Parathyroid adenoma (tissue), 2 donors: ENCODE results near the gene AOAH.

Experiments
- H2AFZ ChIP-seq: fragments of 300-600 bp; sonication (generic); one replicate; pipeline ENCODE4 v1.7.0; 2017; ENCODE audit warnings: antibody characterized with exemption, mild to moderate bottlenecking
- H3K27ac ChIP-seq: fragments of 300-600 bp; sonication (generic); one replicate; pipeline ENCODE4 v1.7.0; 2017
- H3K27me3 ChIP-seq: fragments of 300-600 bp; sonication (generic); one replicate; pipeline ENCODE4 v1.7.0; 2017; ENCODE audit warnings: low read length; ENCODE audit not compliant: control insufficient read depth, insufficient read depth
- H3K36me3 ChIP-seq: fragments of 300-600 bp; sonication (generic); one replicate; pipeline ENCODE4 v1.7.0; 2017; ENCODE audit warnings: low read length; ENCODE audit not compliant: control insufficient read depth, insufficient read depth
- H3K4me1 ChIP-seq: fragments of 300-600 bp; sonication (generic); one replicate; pipeline ENCODE4 v1.7.0; 2017; ENCODE audit warnings: control low read depth
- H3K4me2 ChIP-seq: fragments of 300-600 bp; sonication (generic); one replicate; pipeline ENCODE4 v1.7.0; 2017; ENCODE audit warnings: low read length
- H3K4me3 ChIP-seq: fragments of 300-600 bp; sonication (generic); one replicate; pipeline ENCODE4 v1.7.0; 2017; ENCODE audit warnings: low read depth, low read length
- H3K79me2 ChIP-seq: fragments of 300-600 bp; sonication (generic); one replicate; pipeline ENCODE4 v1.7.0; 2017; ENCODE audit warnings: control low read depth
- H3K9ac ChIP-seq: fragments of 300-600 bp; sonication (generic); one replicate; pipeline ENCODE4 v1.7.0; 2017; ENCODE audit warnings: mild to moderate bottlenecking
- H3K9me3 ChIP-seq: fragments of 300-600 bp; sonication (generic); one replicate; pipeline ENCODE4 v1.7.0; 2017; ENCODE audit warnings: low read length; ENCODE audit not compliant: control insufficient read depth
- TF ChIP-seq, protein P1 (sequence below): fragments of 300-600 bp; sonication (generic); IDR thresholded peaks from one replicate; pipeline ENCODE4 v1.7.0; 2017; ENCODE audit warnings: antibody characterized with exemption, mild to moderate bottlenecking
- donor health status: primary hyperparathyroidism.

The AOAH gene

DNA sequence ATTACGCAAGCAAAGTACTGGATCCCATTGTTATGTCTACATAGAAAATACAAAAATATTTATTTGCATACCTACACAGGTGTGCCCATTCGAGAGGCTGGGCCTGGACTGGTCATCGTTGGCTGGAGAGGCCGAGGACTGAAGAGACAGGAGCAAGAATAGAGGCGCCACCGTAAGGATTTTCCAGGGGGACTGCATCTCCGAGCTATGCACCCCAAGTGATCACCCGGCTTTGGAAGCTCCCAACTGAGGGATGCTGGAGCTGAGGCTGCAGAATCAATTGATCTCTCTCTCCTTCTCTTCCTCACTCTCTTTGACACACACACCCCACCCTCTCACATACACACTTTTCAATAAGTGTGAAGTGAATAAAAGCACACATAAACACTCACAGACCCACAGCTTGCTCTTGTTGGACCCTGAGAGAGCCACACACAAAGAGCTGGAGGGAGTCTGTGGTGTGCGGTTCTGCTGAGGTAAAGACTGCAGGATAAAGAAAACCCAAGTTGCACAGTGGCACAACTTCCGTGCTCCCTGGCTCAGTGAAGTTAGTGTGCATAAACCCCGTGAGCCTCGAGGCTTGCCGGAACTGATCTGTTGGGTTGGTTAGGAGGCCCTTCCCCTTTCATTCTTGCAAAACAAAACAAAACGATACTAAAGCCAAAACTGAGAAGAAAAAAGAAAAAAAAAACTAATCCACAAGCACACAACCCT is at the start of gene AOAH:
AOAH (minus strand) TSS at position 544 of the 714 bp plus-strand sequence; CDS start at position 198, 346 bp downstream.
- Histone ChIP-seq H3K36me3 (no peaks in the 10 kb centered on the region), H3K9ac (no peak within 1 kb of the TSS), H3K4me3 (no peak within 1 kb of the TSS), H3K27ac (no peak within 1 kb of the TSS), H3K27me3 (no peaks in the 10 kb centered on the region), H2AFZ (no peak within 1 kb of the TSS), H3K4me2 (no peak within 1 kb of the TSS), H3K4me1 (no peaks in the 10 kb centered on the region), H3K9me3 (no peaks in the 10 kb centered on the region), H3K79me2 (no peaks in the 10 kb centered on the region)
- TF ChIP-seq, protein P1, sequence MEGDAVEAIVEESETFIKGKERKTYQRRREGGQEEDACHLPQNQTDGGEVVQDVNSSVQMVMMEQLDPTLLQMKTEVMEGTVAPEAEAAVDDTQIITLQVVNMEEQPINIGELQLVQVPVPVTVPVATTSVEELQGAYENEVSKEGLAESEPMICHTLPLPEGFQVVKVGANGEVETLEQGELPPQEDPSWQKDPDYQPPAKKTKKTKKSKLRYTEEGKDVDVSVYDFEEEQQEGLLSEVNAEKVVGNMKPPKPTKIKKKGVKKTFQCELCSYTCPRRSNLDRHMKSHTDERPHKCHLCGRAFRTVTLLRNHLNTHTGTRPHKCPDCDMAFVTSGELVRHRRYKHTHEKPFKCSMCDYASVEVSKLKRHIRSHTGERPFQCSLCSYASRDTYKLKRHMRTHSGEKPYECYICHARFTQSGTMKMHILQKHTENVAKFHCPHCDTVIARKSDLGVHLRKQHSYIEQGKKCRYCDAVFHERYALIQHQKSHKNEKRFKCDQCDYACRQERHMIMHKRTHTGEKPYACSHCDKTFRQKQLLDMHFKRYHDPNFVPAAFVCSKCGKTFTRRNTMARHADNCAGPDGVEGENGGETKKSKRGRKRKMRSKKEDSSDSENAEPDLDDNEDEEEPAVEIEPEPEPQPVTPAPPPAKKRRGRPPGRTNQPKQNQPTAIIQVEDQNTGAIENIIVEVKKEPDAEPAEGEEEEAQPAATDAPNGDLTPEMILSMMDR: no peak

DNA sequence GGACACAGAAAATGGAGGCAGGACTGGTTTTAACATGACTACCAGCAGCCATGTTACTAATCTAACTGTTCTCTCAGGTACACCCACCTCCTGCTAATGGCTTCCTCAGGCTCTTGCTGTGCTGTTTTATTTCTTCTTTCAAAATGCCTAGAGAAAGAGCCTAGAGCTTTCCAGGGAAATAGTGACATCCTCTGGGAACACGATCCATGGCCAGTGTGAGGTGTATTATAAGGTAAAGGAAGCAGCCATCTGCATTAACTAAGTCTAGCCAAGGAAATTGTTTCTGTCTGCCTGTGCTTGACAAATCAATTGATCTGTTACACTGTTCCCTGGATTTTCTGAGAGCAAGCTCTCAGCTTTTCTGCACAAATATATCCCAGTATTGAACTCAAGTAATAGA is 42.2 kb upstream of the AOAH start:
- no peaks in the 10 kb centered on the region for H3K4me1 ChIP-seq
- H3K36me3 ChIP-seq: no peaks in the 10 kb centered on the region
- H3K79me2 ChIP-seq: no peaks in the 10 kb centered on the region
- TF ChIP-seq, protein P1: no peak
- no peaks in the 10 kb centered on the region for H3K9me3 ChIP-seq
- no peak overlapping the region for H3K27ac ChIP-seq
- H3K9ac ChIP-seq: no peak overlapping the region
- H3K27me3 ChIP-seq: no peaks in the 10 kb centered on the region
- no peak overlapping the region for H3K4me2 ChIP-seq
- no peak overlapping the region for H2AFZ ChIP-seq
- H3K4me3 ChIP-seq: no peak overlapping the region

- no peaks in the 10 kb centered on the region for H3K79me2 ChIP-seq
- no peak overlapping the region for H3K9ac ChIP-seq
Measured at GRCh38 chr7:36765605-36766004, 41.3 kb upstream of the AOAH start.

GRCh38 chr7:36764929-36765328 is 40.6 kb upstream of the AOAH start:
- Histone ChIP-seq H2AFZ (no peak overlapping the region), H3K4me3 (no peak overlapping the region), H3K9ac (no peak overlapping the region), H3K36me3 (no peaks in the 10 kb centered on the region), H3K79me2 (no peaks in the 10 kb centered on the region), H3K27me3 (no peaks in the 10 kb centered on the region), H3K4me2 (no peak overlapping the region), H3K4me1 (no peaks in the 10 kb centered on the region), H3K27ac (no peak overlapping the region), H3K9me3 (no peaks in the 10 kb centered on the region)
- TF ChIP-seq, protein P1: no peak

More at GRCh38 chr7:36765605-36766004, 41.3 kb upstream of the AOAH start:
- no peaks in the 10 kb centered on the region for H3K36me3 ChIP-seq
- no peak overlapping the region for H3K4me3 ChIP-seq
- no peak overlapping the region for H3K4me2 ChIP-seq
- H2AFZ ChIP-seq: no peak overlapping the region
- H3K9me3 ChIP-seq: no peaks in the 10 kb centered on the region
- TF ChIP-seq, protein P1: no peak
- no peaks in the 10 kb centered on the region for H3K27me3 ChIP-seq
- no peaks in the 10 kb centered on the region for H3K4me1 ChIP-seq
- H3K27ac ChIP-seq: no peak overlapping the region
